Tibial artery (tissue), 4 donors: ENCODE measurements around the gene SMCHD1.

Experiments
- DNase-seq, 2 donors: peaks; one replicate each; pipeline ENCODE4 v3.0.0-alpha.2; 2019
- H3K27ac ChIP-seq, 2 donors: fragments of 200-600 bp; sonication (generic) in 1 of 2; 1 replicate in 1 of 2; 2 replicates in 1 of 2; pipeline ENCODE4 v1.5.1; 2018 to 2019; ENCODE audit warnings: mild to moderate bottlenecking in 1 of 2
- H3K27me3 ChIP-seq, 2 donors: fragments of 200-600 bp; sonication (generic) in 1 of 2; one replicate each; pipeline versions ENCODE4 v1.5.1 to v1.6.0; 2016 to 2019
- H3K36me3 ChIP-seq, 3 donors: fragments of 200-600 bp; sonication (generic) in 2 of 3; one replicate each; pipeline ENCODE4 v1.5.1; 2016 to 2019; ENCODE audit warnings: mild to moderate bottlenecking in 2 of 3
- H3K4me1 ChIP-seq, 4 donors: fragments of 200-600 bp; sonication (generic) in 2 of 4; 1 replicate in 3 of 4; 2 replicates in 1 of 4; pipeline ENCODE4 v1.5.1; 2016 to 2019
- H3K4me3 ChIP-seq, 2 donors: fragments of 200-600 bp; sonication (generic) in 1 of 2; 1 replicate in 1 of 2; 2 replicates in 1 of 2; pipeline ENCODE4 v1.5.1; 2018 to 2019; ENCODE audit warnings: mild to moderate bottlenecking in 2 of 2
- H3K9me3 ChIP-seq, 3 donors: fragments of 200-600 bp; sonication (generic) in 1 of 3; one replicate each; pipeline ENCODE4 v1.5.1; 2016 to 2019
- intact Hi-C: fragments of 100-400 bp; cut with DNase I; formaldehyde crosslinking; loops from one replicate; pipeline ENCODE4 v1.15.0; 2023; ENCODE audit warnings: low total_unique reads
- TF ChIP-seq, protein P1 (sequence below), 2 experiments: fragments of 200-600 bp in 1 of 2; fragments of 450-650 bp in 1 of 2; IDR thresholded peaks; one replicate each; pipeline ENCODE4 v1.5.1; 2017 to 2019; ENCODE audit warnings: antibody characterized with exemption in 2 of 2, mild to moderate bottlenecking in 1 of 2, moderate library complexity in 1 of 2

The SMCHD1 gene

DNA sequence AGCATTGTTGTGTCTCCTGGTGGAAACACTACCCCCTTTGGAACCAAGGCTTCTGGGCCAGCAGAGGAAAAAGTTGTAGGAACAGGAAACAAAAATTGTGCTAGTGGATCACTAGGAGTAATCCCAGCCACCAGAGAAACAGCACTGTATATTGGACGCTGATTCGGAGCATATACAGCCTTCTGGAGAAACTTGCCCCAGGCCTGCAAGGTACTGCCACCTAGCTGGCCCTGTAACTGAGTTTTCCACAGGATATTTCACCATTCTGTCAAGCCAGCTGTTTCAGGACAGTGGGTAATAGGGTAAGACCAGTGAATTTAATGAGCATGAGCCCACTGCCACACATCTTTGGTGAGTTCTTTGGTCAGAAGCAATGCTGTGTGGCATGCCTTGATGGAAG lies 166.2 kb downstream of the SMCHD1 start:
- Histone ChIP-seq H3K27ac (no peak overlapping the region), H3K4me3 (no peak overlapping the region), H3K4me1 (peaks cover 0 to 4% (median 0%) of the 10 kb centered on the region in 4 donors), H3K27me3 (no peaks in the 10 kb centered on the region), H3K36me3 (no peaks in the 10 kb centered on the region), H3K9me3 (no peaks in the 10 kb centered on the region)
- TF ChIP-seq, protein P1, sequence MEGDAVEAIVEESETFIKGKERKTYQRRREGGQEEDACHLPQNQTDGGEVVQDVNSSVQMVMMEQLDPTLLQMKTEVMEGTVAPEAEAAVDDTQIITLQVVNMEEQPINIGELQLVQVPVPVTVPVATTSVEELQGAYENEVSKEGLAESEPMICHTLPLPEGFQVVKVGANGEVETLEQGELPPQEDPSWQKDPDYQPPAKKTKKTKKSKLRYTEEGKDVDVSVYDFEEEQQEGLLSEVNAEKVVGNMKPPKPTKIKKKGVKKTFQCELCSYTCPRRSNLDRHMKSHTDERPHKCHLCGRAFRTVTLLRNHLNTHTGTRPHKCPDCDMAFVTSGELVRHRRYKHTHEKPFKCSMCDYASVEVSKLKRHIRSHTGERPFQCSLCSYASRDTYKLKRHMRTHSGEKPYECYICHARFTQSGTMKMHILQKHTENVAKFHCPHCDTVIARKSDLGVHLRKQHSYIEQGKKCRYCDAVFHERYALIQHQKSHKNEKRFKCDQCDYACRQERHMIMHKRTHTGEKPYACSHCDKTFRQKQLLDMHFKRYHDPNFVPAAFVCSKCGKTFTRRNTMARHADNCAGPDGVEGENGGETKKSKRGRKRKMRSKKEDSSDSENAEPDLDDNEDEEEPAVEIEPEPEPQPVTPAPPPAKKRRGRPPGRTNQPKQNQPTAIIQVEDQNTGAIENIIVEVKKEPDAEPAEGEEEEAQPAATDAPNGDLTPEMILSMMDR (IDR thresholded peaks at IDR 0.05), result no peak
- no peak for DNase-seq
- intact Hi-C loops, result no loop called here

DNA sequence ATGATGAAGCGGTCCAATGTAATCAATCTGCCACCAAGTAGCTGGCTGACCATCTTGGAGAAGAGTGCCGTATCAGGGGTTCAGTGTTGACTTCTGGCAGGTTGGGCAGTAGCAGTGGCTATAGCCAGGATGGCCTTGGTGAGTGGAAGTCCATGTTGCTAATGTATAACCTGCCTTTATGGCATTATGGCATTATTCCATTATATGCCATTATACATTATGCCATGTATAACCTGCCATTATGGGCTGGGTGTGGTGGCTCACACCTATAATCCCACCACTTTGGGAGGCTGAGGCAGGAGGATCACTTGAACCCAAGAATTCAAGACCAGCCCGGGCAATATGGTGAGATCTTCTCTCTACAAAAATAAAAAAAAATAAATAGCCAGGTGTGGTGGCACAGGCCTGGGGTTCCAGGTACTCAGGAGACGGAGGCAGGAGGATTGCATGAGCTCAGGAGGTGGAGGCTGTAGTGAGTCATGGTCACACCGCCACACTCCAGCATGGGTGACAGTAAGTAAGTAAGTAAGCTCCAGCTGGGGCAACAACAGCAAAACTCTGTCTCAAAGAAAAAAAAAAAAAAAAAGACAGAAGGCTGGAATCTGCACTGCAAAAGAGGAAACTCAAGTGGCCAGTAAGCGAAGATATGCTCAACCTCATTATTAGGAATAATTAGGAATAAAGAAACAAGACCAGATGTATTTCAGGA lies 166.8 kb downstream of the SMCHD1 start:
- DNase-seq, result no peak
- H3K4me1 ChIP-seq, result peaks cover 0 to 6% (median 0%) of the 10 kb centered on the region in 4 donors
- no peaks in the 10 kb centered on the region for H3K36me3 ChIP-seq
- no peaks in the 10 kb centered on the region for H3K9me3 ChIP-seq
- H3K4me3 ChIP-seq, result no peak overlapping the region
- H3K27me3 ChIP-seq, result no peaks in the 10 kb centered on the region
- intact Hi-C loops, result no loop called here
- TF ChIP-seq, protein P1 (IDR thresholded peaks at IDR 0.05), result no peak
- H3K27ac ChIP-seq, result no peak overlapping the region

DNA sequence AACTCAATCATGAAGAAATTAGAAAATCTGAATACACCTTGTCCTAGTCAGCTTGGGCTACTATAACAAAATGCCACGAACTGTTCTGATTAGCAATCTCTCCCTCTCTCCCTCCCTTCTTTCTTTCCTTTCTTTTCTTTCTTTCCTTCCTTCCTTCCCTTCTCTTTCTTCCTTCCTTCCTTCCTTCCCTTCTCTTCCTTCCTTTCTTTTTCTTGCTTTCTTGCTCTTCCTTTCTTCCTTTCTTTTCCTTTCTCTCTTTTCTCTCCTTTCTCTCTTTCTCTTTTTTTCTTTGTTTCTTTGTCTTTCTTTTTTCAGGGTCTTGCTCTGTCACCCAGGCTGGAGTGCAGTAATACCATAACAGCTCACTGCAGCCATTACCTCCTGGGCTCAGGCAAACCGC lies 167.7 kb downstream of the SMCHD1 start:
- Histone ChIP-seq H3K4me1 (peaks cover 0 to 6% (median 0%) of the 10 kb centered on the region in 4 donors), H3K4me3 (no peak overlapping the region), H3K27me3 (no peaks in the 10 kb centered on the region), H3K27ac (no peak overlapping the region), H3K9me3 (no peaks in the 10 kb centered on the region), H3K36me3 (no peaks in the 10 kb centered on the region)
- intact Hi-C loops, result no loop called here
- no peak for DNase-seq
- TF ChIP-seq, protein P1 (IDR thresholded peaks at IDR 0.05), result no peak

DNA sequence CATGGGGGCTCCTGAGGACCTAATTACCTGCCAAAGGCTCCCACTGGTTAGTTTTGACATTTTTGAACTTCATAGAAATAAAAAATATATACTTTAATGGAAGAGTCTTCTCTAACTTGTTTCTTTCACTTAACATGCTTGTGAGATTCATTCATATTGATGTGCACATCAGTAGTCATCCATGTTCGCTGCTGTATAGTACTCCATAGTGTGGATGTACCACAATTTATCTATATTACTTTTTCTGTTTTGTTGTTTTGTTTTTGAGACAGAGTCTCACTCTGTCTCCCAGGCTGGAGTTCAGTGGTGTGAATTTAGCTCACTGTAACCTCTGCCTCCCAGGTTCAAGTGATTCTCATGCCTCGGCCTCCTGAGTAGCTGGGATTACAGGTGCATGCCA lies 168.4 kb downstream of the SMCHD1 start:
- intact Hi-C loops, result no loop called here
- Histone ChIP-seq H3K27ac (no peak overlapping the region), H3K4me3 (no peak overlapping the region), H3K36me3 (no peaks in the 10 kb centered on the region), H3K4me1 (peaks cover 0 to 6% (median 0%) of the 10 kb centered on the region in 4 donors), H3K9me3 (no peaks in the 10 kb centered on the region), H3K27me3 (no peaks in the 10 kb centered on the region)
- no peak for DNase-seq
- TF ChIP-seq, protein P1 (IDR thresholded peaks at IDR 0.05), result no peak

DNA sequence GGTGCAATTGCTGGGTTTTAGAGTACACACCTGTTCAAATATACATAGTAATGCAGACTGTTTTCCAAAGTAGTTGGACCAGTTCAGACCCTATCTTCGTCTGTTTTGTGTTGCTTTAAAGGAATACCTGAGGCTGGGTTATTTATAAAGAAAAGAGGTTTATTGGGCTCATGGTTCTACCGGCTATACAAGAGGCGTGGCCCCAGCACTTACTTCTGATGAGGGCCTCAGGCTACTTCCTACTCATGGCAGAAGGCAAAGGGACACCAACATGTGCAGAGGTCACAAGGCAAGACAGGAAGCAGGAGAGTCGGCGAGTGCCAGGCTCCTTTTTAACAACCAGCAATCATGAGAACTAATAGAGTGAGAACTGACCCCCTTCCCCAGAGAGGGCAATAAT lies 169.3 kb downstream of the SMCHD1 start:
- Histone ChIP-seq H3K4me3 (no peak overlapping the region), H3K27ac (no peak overlapping the region), H3K9me3 (no peaks in the 10 kb centered on the region), H3K36me3 (no peaks in the 10 kb centered on the region), H3K4me1 (peaks cover 0 to 6% (median 0%) of the 10 kb centered on the region in 4 donors), H3K27me3 (no peaks in the 10 kb centered on the region)
- DNase-seq, result no peak
- TF ChIP-seq, protein P1 (IDR thresholded peaks at IDR 0.05), result no peak
- intact Hi-C loops, result no loop called here
